Adipose tissue (tissue), 3 donors: ENCODE measurements around the gene ITPR2. TPM values are rescaled to one million over a fixed set of nuclear protein-coding genes. Genes with fewer than 3 reads are reported as not detected.
"Not testable (repeated sequence)": the region's sequence is repeated elsewhere in the genome, so short reads cannot be mapped to it uniquely, and the experiment has no call there.

ENCODE experiments used
- H3K27ac ChIP-seq: one replicate; pipeline ENCODE4 v1.5.1; 2013; ENCODE audit warnings: low read depth, low read length
- WGBS, 3 donors: extraction: QIAGEN DNeasy Blood & Tissue Kit; methylation state at CpG; one replicate each; pipeline ENCODE4 v1.1.7; 2013; 5-methylcytosine and 5-hydroxymethylcytosine counted together
- polyA plus RNA-seq, 3 donors: library from polyadenylated mRNA; stranded (reverse); fragments of 200-250 nt; gene quantifications; one replicate each; pipeline ENCODE4 v1.2.3, GENCODE V29; 2013
- donor health status: healthy with polysubstance abuse.
- donor health status: Bipolar disorder and iron deficiency.
- donor health status: healthy.

The ITPR2 gene
- polyA plus RNA-seq, 3 donors: 2.8 to 15.5 (median 4.7) TPM

GRCh38 chr12:26608273-26608672, 224.7 kb downstream of the ITPR2 start:
- H3K27ac ChIP-seq: no peak overlapping the region
- WGBS, 3 donors: 96 to 100% (median 98%) methylated on average over 12 of the region's 12 CpGs

GRCh38 chr12:26606911-26607310, 226.1 kb downstream of the ITPR2 start:
- no peak overlapping the region for H3K27ac ChIP-seq

GRCh38 chr12:26604813-26605212, 228.2 kb downstream of the ITPR2 start:
- not testable (repeated sequence) for H3K27ac ChIP-seq
- 93 to 98% (median 97%) methylated on average over 7 of the region's 7 CpGs for WGBS, 3 donors

GRCh38 chr12:26599096-26599695, 233.8 kb downstream of the ITPR2 start:
- H3K27ac ChIP-seq: no peak overlapping the region
- whole genome bisulfite sequencing, 3 donors: 90 to 91% (median 91%) methylated on average over 7 of the region's 7 CpGs

GRCh38 chr12:26595806-26596205, 237.2 kb downstream of the ITPR2 start:
- WGBS, 3 donors: 77 to 90% (median 87%) methylated on average over 1 of the region's 1 CpG
- H3K27ac ChIP-seq: no peak overlapping the region

GRCh38 chr12:26580619-26581018, 252.4 kb downstream of the ITPR2 start:
- H3K27ac ChIP-seq: no peak overlapping the region
- WGBS, 3 donors: 91 to 94% (median 93%) methylated on average over 2 of the region's 2 CpGs

GRCh38 chr12:26576266-26576665, 256.7 kb downstream of the ITPR2 start:
- 84 to 92% (median 86%) methylated on average over 6 of the region's 6 CpGs for WGBS, 3 donors
- no peak overlapping the region for H3K27ac ChIP-seq

- WGBS, 3 donors: 94 to 100% (median 100%) methylated on average over 1 of the region's 1 CpG
- no peak overlapping the region for H3K27ac ChIP-seq
Measured at GRCh38 chr12:26573225-26573909, 259.6 kb downstream of the ITPR2 start.

- no peak overlapping the region for H3K27ac ChIP-seq
- WGBS, 3 donors: 0 to 50% (median 38%) methylated on average over 1 of the region's 1 CpG
Measured at GRCh38 chr12:26572137-26572536, 260.9 kb downstream of the ITPR2 start.

GRCh38 chr12:26571560-26571959, 261.4 kb downstream of the ITPR2 start:
- 38 to 95% (median 90%) methylated on average over 3 of the region's 3 CpGs for WGBS, 3 donors

GRCh38 chr12:26567126-26567525, 265.9 kb downstream of the ITPR2 start:
- 63 to 91% (median 77%) methylated on average over 2 of the region's 2 CpGs for WGBS, 3 donors
- H3K27ac ChIP-seq: no peak overlapping the region

More at GRCh38 chr12:26571560-26571959, 261.4 kb downstream of the ITPR2 start:
- no peak overlapping the region for H3K27ac ChIP-seq

GRCh38 chr12:26566675-26567074, 266.3 kb downstream of the ITPR2 start:
- no peak overlapping the region for H3K27ac ChIP-seq
- 61 to 69% (median 64%) methylated on average over 2 of the region's 2 CpGs for WGBS, 3 donors

GRCh38 chr12:26566186-26566585, 266.8 kb downstream of the ITPR2 start:
- no peak overlapping the region for H3K27ac ChIP-seq

GRCh38 chr12:26564391-26564790, 268.6 kb downstream of the ITPR2 start:
- WGBS, 3 donors: 68 to 84% (median 68%) methylated on average over 5 of the region's 5 CpGs
- no peak overlapping the region for H3K27ac ChIP-seq

GRCh38 chr12:26563552-26563951, 269.4 kb downstream of the ITPR2 start:
- 84 to 89% (median 85%) methylated on average over 4 of the region's 4 CpGs for WGBS, 3 donors

GRCh38 chr12:26557326-26557725, 275.7 kb downstream of the ITPR2 start:
- no peak overlapping the region for H3K27ac ChIP-seq
- WGBS, 3 donors: 96 to 97% (median 96%) methylated on average over 4 of the region's 4 CpGs

More at GRCh38 chr12:26563552-26563951, 269.4 kb downstream of the ITPR2 start:
- no peak overlapping the region for H3K27ac ChIP-seq

- no peak overlapping the region for H3K27ac ChIP-seq
- WGBS, 3 donors: 95 to 98% (median 98%) methylated on average over 4 of the region's 4 CpGs
Measured at GRCh38 chr12:26556916-26557315, 276.1 kb downstream of the ITPR2 start.

- WGBS, 3 donors: 93 to 94% (median 93%) methylated on average over 4 of the region's 4 CpGs
- no peak overlapping the region for H3K27ac ChIP-seq
Measured at GRCh38 chr12:26555139-26555538, 277.9 kb downstream of the ITPR2 start.

GRCh38 chr12:26554332-26554731, 278.7 kb downstream of the ITPR2 start:
- WGBS, 3 donors: 93 to 98% (median 95%) methylated on average over 4 of the region's 4 CpGs
- no peak overlapping the region for H3K27ac ChIP-seq

GRCh38 chr12:26551385-26551784, 281.6 kb downstream of the ITPR2 start:
- no peak overlapping the region for H3K27ac ChIP-seq
- WGBS, 3 donors: 90 to 97% (median 90%) methylated on average over 3 of the region's 3 CpGs
